NCI-H69 (cell line): ENCODE data around the gene CDK17.

Experiments used
- DNase-seq: peaks from one replicate; lab custom pipeline; 2025; lab: John Stamatoyannopoulos, UW

CDK17 gene

DNA sequence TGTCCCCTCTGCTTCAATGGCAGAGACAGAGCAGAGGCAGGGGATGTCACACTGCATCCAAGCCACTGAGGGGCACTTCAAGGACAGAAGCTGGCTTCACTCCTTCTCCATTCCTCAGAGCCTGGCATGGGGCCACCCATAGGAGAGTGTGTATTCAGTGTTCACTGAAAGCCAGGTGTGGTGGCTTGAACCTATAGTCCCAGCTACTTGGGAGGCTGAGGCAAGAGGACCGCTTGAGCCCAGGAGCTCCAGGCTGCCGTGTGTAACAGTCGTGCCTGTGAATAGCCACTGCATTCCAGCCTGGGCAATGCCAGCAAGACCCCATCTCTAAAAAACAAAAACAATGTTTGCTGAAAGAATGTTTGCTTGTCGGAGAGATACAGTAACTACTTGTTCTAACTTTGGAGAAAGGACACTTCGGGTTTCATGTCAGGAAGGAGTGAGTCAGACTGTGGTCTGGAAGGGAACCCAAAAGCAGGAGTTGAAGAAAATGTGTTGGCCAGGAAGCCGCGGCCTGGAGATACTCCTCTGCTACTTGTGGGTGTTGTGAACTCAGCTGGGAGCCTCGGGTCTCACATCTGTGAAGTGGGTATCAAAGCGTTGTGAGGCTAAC, 162.7 kb downstream of the CDK17 start:
- DNase-seq = peak; percentile 68

DNA sequence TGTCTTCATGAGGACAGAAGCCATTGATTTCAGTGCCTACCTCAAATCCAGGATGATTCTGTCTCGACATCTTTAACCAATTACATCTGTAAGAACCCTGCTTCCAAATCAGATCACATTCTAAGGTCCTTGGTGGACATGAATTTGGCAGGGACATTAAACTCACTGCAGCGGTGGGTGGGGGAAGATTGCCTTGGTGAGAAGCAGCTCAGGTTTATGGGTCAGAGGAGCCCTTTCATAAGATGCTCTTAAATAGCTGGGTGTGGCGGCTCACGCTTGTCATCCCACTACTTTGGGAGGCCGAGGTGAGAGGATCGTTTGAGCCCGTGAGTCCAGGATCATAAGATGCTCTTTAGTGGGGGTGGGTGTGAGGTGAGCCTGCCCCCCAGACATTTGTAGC, 163.2 kb downstream of the CDK17 start:
- peak; percentile 62 for DNase-seq

DNA sequence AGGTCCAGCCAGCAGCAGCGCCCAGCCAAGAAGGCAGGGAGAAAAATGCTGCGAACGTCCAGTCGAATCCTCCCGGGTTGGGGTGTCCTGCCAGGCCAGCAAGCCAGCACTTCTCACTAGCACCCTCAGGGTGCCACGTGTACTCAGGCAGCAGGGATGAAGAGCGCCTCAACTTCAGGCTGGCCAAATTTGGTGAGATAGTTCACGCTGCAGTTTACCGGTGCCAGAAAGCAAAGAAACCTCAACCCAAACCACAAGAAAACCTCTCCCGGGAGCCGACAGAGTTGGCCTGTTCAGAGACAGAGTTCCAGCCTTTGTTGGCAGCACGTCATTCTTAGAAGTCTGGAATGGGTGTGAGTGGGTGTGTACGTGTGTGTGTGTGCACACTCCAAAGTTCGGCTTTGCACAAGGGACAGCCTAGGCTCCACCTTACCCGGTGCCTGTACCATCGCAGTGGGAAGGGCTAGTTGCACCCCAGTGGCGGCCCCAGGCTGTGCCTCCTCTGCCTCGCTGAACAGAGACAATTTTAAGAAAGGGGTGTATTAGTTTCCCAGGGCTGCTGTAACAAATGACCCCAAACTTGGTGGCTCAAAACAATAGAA, 163.9 kb downstream of the CDK17 start:
- DNase-seq = no peak

DNA sequence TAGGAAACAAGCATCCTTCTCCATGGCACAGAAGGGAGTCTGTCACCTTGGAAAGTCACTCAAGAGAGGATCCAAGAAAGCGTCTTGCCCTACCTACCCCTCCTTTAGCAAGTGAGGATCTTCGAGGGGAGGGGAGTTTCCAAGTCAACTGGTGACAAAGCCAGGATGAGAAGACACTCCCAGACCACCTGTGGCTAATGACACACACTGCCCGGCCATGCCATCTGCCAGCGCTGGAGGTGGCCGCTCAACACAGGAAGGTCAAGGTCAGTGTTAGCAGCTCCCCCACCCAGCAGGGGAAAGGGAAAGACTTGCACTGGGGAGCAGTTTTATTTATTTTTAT, 164.8 kb downstream of the CDK17 start:
- DNase-seq = peak; percentile 97

DNA sequence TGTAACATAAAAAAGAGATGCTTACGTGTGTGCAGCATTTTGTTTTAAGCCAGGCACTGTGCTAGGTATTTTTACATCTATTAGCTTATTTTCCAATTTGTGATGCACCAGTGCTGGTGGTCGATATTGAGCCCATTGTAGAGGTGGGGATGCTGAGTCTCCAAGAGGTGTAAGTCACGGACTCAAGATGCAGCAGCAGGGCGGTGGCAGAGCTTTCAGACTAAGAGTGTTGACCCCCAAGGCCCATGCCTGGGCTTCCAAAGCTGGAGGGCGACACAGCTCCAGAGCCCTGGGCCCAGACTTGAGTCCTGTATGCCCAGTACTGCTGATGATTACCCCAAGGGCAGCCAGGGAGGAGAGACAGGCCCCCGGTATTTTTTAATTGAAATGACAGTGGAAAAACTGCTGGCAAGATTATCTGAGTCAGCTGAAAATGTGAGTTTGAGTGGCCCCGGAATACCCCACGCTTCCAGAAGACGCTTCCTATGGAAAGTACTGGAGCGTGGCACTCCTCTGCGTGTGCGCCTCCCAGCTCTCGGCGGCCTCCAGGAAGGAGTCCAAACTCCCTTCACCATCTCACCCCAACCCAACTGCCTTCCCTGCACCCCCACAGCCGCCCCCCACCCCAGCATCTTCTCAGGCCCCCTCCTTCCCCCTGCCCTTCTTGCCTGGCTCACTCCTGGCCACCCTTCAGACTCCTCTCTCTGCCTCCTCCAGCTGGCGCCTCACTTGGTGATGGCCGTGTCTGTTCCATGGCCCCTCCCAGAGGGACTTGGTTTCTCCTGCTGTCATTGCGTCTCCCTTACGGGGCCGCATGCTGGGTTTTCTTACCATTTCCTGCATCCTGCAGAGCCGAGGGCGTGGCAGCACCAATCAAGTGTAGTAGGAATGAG, 165.4 kb downstream of the CDK17 start:
- peak; percentile 97 for DNase-seq

DNA sequence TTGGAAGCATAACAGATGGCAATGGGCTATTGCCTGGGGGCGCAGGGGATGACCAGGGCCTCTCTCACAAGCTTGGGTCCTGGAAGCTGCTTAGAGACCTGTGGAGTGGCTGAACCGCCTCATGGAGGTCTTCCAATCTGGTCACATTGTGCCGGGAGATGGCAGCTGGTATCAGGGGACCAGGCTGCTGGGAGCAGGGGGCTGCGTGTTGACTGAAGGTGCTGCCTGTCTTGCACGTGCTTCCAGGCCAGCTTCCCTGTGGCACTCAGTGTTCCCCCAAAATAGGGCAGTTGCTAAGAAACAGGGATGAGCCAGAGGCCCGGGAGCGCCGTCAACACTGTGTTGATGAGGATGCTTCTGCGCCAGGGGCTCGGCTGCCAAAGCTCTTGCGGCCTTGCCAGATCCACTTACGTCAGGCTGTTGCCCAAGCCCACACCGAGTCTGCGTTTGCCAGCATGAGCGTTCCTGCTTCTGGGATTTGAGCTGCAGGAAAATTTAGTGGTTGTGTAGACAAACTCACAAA, 166.2 kb downstream of the CDK17 start:
- DNase-seq = peak; percentile 92

DNA sequence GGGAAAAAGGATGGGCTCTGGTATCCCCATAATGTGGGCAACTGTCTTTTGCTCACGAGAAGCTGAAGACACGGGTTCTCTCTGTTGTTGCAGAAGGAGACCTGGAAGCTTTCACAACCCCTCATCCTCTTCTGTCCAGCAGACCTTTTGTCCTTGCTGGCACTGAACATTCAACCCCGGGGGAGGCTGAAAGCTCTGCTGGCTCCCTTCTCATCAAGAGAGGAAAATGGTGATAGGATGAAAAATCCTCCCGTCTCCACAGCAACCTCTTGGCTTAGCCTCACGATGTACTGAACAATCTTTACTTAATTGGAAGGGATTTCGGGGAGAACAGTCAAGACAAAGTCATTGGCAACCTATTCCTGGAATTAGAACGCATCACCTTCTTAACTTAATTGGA, 167.1 kb downstream of the CDK17 start:
- no peak for DNase-seq

DNA sequence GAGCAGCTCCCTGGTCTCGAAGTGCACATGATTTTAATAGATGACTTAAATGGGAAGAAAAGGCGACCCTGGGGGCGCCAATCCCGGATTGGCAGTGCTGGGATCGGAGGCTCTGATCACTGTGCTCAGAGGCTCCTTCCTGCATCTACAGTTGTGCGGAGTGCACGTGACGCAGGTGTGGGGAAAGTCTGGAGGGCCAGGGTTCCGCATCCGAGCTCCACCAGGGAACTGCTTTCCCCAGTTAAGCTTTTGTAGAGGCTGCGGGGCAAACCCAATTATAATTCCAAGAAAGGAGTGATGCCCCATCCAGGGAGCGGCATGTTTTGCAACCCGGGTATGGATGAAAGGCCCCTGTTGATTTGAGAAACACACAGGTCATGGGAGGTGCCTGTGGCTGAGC, 169.6 kb downstream of the CDK17 start:
- DNase-seq = no peak

DNA sequence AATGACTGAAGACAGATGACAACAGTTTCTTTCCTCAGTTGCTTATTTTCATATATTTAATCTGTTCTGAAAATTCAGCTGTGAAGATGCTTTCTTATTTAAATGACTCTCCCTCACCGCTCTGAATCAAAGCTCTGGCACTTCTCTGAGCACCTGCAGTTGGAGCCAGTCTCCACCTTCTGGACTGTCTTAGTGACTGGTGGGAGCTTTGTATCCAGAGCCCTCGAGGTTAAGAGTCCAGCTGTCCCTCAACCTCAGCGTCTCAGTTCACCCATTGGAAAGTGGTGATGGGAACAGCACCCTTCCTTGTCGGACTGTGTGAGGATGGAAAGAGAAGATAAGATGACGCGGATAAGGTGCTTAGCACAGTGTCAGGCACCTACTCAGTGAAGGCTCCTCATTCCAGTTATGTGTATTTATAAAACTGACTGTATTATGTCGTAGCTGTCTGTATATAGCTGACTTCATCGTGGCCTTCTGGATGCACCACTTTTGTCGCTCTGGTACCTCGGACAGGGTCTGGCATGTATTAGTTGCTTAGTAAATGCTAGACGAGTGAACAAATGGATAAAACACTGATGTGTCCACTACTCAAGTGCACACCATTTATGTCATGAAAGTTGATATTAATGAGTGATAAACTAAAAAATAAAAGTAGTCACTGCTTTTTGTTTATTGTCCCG, 171.5 kb downstream of the CDK17 start:
- DNase-seq = no peak
